ENCODE measurements around the gene STRA6. TPM values are rescaled to one million over a fixed set of nuclear protein-coding genes. Genes with fewer than 3 reads are reported as not detected.
"Not testable (repeated sequence)": the region's sequence is repeated elsewhere in the genome, so short reads cannot be mapped to it uniquely, and the experiment has no call there.

Gene STRA6
- total RNA-seq, 1 donor = under 0.01 TPM

DNA sequence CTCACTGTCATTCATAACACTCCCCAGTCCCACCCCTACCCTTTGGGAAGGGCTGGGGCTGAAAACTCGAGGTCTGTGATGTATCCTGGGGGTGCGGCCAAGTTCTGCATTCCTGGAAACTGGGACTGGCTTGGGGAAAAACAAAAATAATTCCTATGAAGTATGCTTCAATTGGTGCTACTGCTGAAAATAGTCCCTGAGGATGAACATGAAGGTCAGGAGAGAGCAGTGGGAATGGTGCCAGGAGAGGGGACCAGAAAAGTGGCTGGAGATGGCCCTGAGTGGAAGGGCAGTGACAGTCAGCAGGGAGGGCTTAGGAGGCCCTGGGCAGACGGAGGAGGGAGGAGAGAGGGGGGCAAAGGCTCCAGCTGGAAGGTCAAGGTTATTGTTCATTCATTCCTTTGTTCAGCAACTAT, 33.9 kb downstream of the STRA6 start:
- no peak for DNase-seq (ENCODE audit: low read depth in 2 of 3, low spot score in 2 of 3)

GRCh38 chr15:74167891-74168331, 34.7 kb downstream of the STRA6 start:
- no peak for DNase-seq (ENCODE audit: low read depth in 2 of 3, low spot score in 2 of 3)

- DNase-seq (ENCODE audit: low read depth in 2 of 3, low spot score in 2 of 3) = no peak
Measured at GRCh38 chr15:74165461-74165860, 37.1 kb downstream of the STRA6 start.

DNA sequence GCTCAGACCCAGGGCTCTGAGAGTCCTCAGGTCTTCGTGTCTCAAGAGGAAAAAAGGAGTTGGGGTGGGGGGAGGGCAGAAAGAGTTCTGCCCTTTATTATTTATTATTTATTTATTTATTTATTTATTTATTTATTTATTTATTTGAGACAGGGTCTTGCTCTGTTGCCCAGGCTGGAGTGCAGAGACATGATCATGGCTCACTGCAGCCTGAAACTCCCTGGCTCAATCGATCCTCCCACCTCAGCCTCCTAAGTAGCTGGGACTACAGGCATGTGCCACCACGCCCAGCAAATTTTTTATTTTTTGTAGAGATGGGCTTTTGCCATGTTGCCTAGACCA, 40.4 kb downstream of the STRA6 start:
- not testable (repeated sequence) for DNase-seq (ENCODE audit: low read depth in 2 of 3, low spot score in 2 of 3)

DNA sequence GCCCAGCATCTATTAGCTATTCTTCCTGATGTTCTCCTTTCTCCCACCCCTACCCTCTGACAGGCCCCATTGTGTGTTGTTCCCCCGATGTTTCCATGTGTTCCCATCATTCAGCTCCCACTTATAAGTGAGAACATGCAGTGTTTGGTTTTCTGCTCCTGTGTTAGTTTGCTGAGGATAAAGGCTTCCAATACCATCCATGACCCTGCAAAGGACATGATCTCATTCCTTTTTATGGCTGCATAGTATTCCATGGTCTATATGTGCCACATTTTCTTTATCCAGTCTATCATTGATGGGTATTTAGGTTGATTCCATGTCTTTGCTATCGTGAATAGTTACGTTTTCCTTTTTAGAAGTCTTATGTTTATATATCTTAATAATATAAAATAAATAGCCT, 42.2 kb downstream of the STRA6 start:
- DNase-seq (ENCODE audit: low read depth in 2 of 3, low spot score in 2 of 3) = not testable (repeated sequence)

DNA sequence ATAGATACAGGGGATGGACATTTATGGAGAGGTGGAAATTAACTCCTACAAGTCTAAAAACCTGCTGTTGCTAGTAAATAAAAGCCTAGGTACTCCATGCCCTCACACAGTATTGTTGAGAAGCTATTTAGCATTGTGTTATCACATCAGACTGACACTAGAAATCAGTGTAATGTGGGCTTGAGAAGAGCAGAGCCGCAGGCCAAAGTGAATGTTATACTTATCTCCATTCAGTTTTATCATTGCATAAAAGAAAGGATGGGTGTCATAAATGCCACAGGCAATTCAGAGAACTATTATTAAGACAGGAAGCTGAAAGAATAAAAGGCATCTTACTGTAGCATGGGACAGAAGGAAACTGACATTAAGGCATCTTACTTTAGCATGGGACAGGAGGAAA, 42.8 kb downstream of the STRA6 start:
- no peak for DNase-seq (ENCODE audit: low read depth in 2 of 3, low spot score in 2 of 3)

- no peak for DNase-seq (ENCODE audit: low read depth in 2 of 3, low spot score in 2 of 3)
Measured at GRCh38 chr15:74158855-74159650, 43.5 kb downstream of the STRA6 start.

DNA sequence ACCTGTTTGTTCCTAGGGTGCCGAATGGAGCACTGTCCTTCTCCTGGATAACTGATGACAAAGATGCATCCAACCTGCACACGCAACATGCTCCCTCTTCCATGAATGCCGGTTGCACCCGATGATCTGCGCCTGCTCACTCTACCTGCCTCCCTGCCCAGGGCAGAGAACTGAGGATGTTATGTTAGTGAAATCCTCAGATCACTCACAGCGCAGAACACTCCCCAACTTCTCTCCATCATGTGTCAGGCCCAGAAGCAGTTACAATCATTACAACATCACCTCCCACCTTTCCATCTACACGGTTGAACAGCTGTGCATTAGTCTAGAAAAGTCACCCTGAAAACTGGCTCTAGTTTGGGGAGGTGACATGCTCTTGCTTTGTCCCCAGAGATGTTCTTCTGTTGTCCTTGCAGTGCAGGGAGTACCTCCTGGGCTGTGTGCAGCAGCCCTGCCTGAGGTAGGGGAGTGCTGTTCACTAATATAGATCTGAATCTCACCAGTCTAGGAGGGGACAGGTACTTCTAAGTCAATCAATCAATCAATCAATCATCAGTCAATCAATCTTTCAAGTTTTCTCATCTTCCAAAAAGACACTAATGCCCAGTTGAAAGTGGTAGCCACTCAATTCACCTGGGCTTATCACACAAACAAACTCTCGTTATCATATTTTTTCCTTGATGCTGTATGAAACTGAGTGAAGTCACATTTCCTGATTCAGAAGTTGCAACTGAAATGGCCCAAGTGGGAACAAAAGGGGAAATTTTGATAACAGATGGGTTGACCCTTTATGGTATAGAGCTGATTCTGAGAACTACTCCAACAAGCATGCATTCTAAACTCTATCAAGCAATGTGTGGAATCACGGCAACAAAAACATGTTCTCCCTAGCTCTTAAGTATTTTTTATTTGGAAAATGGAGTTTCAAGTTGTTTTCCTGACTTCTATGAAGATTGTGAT, 44.4 kb downstream of the STRA6 start:
- no peak for DNase-seq (ENCODE audit: low read depth in 2 of 3, low spot score in 2 of 3)

GRCh38 chr15:74156678-74157411, 45.7 kb downstream of the STRA6 start:
- peak in 1 of 3 donors; percentile 34 for DNase-seq (ENCODE audit: low read depth in 2 of 3, low spot score in 2 of 3)

DNA sequence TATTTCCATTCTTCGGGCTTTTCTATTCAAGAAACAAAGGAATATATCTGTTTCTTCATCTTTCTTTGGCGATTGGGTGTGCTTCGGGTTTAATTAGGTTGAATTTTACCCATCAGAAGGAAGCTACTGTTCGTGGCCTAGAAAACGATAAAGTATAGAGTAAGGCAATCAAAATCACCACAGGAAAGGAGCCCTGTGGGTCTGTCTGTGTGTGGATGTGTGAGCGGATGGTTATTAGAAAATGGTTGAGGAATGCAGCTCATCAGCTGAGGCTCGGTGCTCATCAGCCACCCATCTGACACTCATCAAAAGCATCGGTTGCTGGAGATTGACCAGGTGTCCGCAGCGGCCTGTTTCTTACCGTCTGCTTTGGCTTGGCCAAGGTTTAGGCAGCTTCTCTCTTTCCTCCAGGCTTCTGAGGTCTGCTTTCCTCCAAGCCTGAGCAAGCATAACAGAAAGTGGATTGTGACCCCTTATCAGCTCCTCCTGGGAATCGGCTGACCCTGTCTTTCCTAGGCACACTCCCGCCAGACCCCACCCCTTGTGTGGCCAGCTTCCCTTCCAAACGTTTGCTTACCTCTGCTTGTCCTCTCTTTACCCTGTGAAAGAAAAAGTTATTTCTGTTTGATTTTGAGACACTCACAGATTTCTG, 46.7 kb downstream of the STRA6 start:
- no peak for DNase-seq (ENCODE audit: low read depth in 2 of 3, low spot score in 2 of 3)

DNA sequence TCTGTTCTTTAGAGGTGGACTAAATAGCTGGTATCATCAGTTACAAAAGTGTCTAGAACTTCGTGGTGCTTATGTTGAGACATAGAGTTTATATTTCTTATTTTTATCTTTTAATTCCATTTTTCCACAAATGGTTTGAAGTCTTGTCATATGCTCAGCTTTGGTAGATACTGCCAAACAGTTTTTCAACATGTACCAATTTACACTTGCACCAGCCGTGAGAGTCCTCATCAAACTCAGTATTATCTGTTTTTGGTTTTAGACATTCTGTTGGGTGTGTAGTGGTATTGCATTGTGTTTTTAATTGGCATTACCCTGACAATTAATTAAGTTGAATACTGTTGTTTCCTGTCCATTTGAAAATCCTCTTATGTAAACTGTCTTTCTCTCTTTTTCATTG, 55.5 kb downstream of the STRA6 start:
- DNase-seq (ENCODE audit: low read depth in 2 of 3, low spot score in 2 of 3) = no peak

DNA sequence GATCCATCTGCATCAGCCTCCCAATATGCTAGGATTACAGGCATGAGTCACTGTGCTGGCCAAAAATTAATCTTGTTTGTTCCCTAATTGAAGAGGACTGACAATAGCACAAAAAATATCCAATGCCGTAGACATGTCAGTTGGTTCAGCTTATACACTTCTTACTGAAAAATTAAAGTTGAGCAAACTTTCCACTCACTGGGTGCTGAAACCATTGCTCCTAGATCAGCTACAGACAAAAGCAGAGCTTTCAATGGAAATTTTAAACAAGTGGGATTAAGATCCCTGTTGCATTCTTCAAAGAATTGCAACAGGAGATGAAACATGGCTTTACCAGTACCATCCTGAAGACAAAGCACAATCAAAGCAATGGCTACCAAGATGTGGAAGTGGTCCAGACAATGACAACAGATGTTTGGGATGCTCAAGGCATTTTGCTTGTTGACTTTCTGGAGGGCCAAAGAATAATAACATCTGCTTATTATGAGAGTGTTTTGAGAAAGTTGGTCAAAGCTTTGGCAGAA, 56.2 kb downstream of the STRA6 start:
- no peak for DNase-seq (ENCODE audit: low read depth in 2 of 3, low spot score in 2 of 3)

DNA sequence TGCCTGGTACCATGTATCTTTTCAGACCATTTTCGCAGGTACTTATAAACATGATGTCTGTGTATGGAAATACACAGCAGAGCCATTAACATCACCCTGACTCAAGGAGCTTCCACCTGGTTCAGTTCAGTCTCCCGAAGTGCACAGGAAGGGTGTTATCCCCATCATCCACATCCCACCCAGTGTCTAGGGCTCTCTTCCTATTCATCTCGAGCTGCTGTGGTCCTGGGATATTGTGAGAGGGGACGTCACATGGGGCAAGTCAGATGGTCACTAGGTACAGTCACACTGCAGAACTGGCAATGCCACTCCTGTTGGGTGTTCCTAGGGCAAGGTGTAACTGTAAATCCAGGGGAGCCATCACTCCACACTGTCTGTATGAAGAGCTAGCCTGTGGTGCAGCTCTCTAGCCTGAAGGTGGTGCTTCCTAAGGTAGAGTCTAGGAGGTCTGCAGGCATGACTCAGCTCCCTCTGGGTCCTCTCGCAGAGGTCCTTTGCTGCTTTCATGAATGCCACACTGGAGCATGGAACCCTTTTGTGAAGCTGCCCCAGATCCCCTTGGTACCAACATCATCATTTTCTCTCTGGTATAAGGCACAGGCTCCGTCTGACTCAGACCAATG, 58.3 kb downstream of the STRA6 start:
- no peak for DNase-seq (ENCODE audit: low read depth in 2 of 3, low spot score in 2 of 3)

- no peak for DNase-seq (ENCODE audit: low read depth in 2 of 3, low spot score in 2 of 3)
Measured at GRCh38 chr15:74141591-74141990, 61.0 kb downstream of the STRA6 start.

DNA sequence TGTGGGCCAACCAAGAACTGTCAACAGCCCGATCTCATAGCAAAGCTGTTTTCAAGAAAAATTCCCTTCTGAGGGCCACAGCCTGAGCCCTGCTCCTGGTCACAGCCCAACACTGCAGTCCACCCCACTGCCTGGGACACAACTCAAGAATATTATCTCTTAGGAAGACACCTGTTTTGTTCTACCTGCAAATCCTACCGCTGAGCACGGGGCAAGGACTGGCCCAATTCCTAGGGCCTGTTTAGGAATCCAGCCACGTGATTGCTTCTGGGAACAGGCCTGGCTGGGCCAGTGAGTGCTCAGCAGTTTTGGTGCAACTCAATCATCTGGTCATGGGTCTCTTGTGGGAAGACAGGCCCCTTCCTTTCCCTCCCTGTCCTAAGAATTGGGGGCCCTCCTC, 63.9 kb downstream of the STRA6 start:
- DNase-seq (ENCODE audit: low read depth in 2 of 3, low spot score in 2 of 3) = no peak

GRCh38 chr15:74137537-74137894, 65.1 kb downstream of the STRA6 start:
- no peak for DNase-seq (ENCODE audit: low read depth in 2 of 3, low spot score in 2 of 3)

DNA sequence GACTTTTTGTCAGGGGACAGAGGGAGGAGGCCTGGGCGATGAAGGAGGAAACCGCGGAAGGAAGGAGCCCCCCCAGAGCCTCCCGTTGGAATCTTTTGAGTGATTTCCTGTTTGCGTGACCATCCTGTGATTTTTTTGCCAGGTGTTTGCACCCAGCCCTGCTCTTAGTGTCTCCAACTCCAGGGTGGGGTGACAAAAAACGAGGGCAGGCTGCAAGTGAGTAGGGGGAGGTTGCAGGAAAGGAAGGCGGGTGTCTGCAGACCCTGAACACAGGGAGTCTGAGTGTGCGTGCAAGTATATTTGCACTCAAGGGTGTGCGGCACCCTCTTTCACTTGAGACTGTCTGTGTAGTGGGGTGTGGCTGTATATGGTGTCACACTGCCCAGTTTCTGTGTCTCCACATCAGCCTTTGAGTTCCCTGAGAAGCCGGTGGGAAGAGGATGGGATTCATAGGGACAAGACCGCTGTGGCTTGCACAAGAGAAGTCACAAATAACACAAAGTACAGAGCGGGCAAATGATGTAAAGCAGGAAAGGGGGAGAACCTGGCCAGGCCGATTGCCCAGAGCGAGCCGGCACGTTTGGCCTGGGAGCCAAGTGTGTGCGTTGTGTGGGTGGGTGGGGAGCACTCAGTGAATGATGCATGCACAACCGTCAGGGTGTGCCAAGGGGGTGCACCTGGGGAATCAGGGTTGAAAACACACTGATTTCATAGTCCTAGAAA, 65.6 kb downstream of the STRA6 start:
- no peak for DNase-seq (ENCODE audit: low read depth in 2 of 3, low spot score in 2 of 3)

DNA sequence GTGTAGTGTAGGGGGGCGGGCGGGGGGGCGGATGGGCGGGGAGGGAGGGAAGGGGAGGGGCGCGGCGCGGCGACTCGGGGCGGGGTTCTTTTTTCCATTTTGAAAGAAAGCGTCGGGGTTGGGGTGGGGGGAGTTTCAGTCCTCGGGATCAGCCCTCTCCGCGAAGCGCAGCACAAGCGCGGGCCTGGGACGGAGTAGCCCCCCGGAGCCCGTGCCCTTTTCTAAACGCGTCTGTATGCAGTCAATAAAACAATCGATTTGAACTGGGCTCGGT, 66.1 kb downstream of the STRA6 start:
- DNase-seq (ENCODE audit: low read depth in 2 of 3, low spot score in 2 of 3) = no peak

- DNase-seq (ENCODE audit: low read depth in 2 of 3, low spot score in 2 of 3) = no peak
Measured at GRCh38 chr15:74135041-74135565, 67.5 kb downstream of the STRA6 start.

Measured in hematopoietic multipotent progenitor cell (in vitro differentiated cells).